Measurements from ENCODE around the gene SORD. TPM values are rescaled to one million over a fixed set of nuclear protein-coding genes. Genes with fewer than 3 reads are reported as not detected.
A peak's percentile ranks its signal among the peaks of the same experiment; 100 is the strongest.

SORD gene
- total and polyA plus RNA-seq, 9 of the 15 experiments (the other 6 are each of a cell fraction or from before 2014, with no cell fraction given): 5.9 to 79.2 (median 29.6) TPM

DNA sequence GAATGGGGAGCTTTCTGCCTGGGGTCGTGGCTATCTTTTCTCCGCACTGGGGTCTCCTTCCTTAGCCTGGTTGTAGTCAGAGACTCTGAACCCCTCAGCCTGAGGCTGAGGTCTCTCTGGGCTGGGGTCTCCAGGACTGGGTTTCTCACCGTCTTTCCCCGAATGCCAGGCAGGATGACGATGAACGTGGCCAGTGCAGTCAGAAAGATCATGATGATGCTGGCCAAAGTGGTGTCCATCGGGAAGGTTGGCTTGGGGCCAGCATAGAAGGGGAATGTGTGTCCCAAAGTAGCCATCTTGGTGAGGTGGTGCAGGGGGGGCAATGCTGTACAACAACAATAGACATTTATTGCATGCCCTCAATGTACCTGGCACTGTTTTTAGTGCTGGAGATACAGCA, 99.7 kb downstream of the SORD start:
- CTCF ChIA-PET (ENCODE audit: low intra/inter-chr PET ratio): no interaction called here
- BruUV-seq (replicated peaks): no TSS peak

DNA sequence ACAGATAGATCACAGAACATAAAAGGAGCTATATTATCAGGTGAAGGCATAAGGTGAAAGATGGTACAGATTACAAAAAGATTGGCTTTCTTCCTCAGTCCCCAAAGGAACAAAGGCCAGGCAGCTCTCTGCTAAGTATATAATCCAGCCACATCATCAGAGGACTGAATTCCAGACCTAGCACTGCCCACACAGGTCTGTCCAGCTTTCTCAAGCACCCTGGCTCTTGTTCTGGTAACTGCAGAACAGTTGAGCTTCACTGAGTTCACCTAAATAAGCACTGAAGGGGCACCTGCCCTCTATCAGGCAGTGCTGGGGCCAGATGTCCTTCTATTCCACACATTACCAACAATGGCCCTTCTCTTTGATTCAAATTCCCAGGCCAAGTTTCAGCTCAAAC, 100.4 kb downstream of the SORD start:
- Histone ChIP-seq H3K4me3 (no peak overlapping the region), H3K79me2 (ENCODE audit: control insufficient read depth, insufficient read depth, low read length) (no peaks in the 10 kb centered on the region), H3K9me3 (replicated peaks; ENCODE audit: control insufficient read depth, insufficient read depth, low read depth, low read length) (no peaks in the 10 kb centered on the region), H3K9ac (ENCODE audit: insufficient read depth in 1 of 2, low read depth in 2 of 2, low read length in 2 of 2) (no peak overlapping the region), H4K20me1 (replicated peaks; ENCODE audit: control insufficient read depth, insufficient read depth, low read length) (no peaks in the 10 kb centered on the region), H3K4me2 (ENCODE audit: insufficient read depth, low read length) (no peak overlapping the region), H3K27ac (ENCODE audit: extremely low read depth, low read depth, low read length) (no peak overlapping the region), H3K36me3 (ENCODE audit: control insufficient read depth, insufficient read depth, low read length) (no peaks in the 10 kb centered on the region), H3K27me3 (ENCODE audit: control insufficient read depth in 2 of 2, insufficient read depth in 2 of 2, low read length in 2 of 2) (peaks cover 10 to 41% of the 10 kb centered on the region in 2 experiments; a peak in 4 of 5 replicates), H3K4me1 (replicated peaks in 1 of 2; ENCODE audit: control insufficient read depth in 2 of 2, insufficient read depth in 2 of 2, low read length in 2 of 2) (no peaks in the 10 kb centered on the region; a peak in 2 of 5 replicates), H3K9me1 (ENCODE audit: control insufficient read depth, insufficient read depth, low read length) (no peaks in the 10 kb centered on the region), H2AFZ (ENCODE audit: low read depth, low read length) (no peak overlapping the region)
- in situ Hi-C loops (cut with MboI) (loop anchor here (25.0 kb wide), 1 partner anchor 161 kb away; the partner anchor contains the start of gene TERB2), intact Hi-C loops (cut with micrococcal nuclease) (no loop called here)
- no peak for DNase-seq (ENCODE audit: extremely low read depth in 1 of 4, low spot score in 3 of 4)
- no peak for FAIRE-seq
- no TSS peak for BruUV-seq (replicated peaks)
- CTCF ChIA-PET (ENCODE audit: low intra/inter-chr PET ratio): no interaction called here
- POLR2A ChIA-PET: no interaction called here
- TF ChIP-seq ZNF785 (CRISPR knock-in tag; IDR thresholded peaks at IDR 0.05) (no peak), ZNF23 (CRISPR knock-in tag; IDR thresholded peaks at IDR 0.05) (no peak), NCOA6 (IDR thresholded peaks at IDR 0.05) (no peak)
- ATAC-seq: no peak

More for the DNA sequence above, 99.7 kb downstream of the SORD start:
- Histone ChIP-seq H3K4me3 (no peak overlapping the region), H3K36me3 (ENCODE audit: control insufficient read depth, insufficient read depth, low read length) (no peaks in the 10 kb centered on the region), H3K27me3 (ENCODE audit: control insufficient read depth in 2 of 2, insufficient read depth in 2 of 2, low read length in 2 of 2) (peaks cover 7 to 35% of the 10 kb centered on the region in 2 experiments; a peak in 4 of 5 replicates), H3K27ac (ENCODE audit: extremely low read depth, low read depth, low read length) (no peak overlapping the region), H3K79me2 (ENCODE audit: control insufficient read depth, insufficient read depth, low read length) (no peaks in the 10 kb centered on the region), H3K4me2 (ENCODE audit: insufficient read depth, low read length) (no peak overlapping the region), H2AFZ (ENCODE audit: low read depth, low read length) (no peak overlapping the region), H3K9ac (ENCODE audit: insufficient read depth in 1 of 2, low read depth in 2 of 2, low read length in 2 of 2) (no peak overlapping the region), H4K20me1 (replicated peaks; ENCODE audit: control insufficient read depth, insufficient read depth, low read length) (no peaks in the 10 kb centered on the region), H3K4me1 (replicated peaks in 1 of 2; ENCODE audit: control insufficient read depth in 2 of 2, insufficient read depth in 2 of 2, low read length in 2 of 2) (peaks cover 0 to 3% of the 10 kb centered on the region in 2 experiments; a peak in 3 of 5 replicates), H3K9me3 (replicated peaks; ENCODE audit: control insufficient read depth, insufficient read depth, low read depth, low read length) (no peaks in the 10 kb centered on the region), H3K9me1 (ENCODE audit: control insufficient read depth, insufficient read depth, low read length) (no peaks in the 10 kb centered on the region)
- intact Hi-C loops (cut with micrococcal nuclease) (no loop called here), in situ Hi-C loops (cut with MboI) (loop anchor here (25.0 kb wide), 1 partner anchor 160 kb away; the partner anchor contains the start of gene TERB2)
- POLR2A ChIA-PET: interaction anchor here (0.7 to 1.1 kb wide), 4 partner anchors 9 to 38 kb away, joined by 3 to 5 read pairs (median 3); no protein-coding TSS in a partner anchor
- TF ChIP-seq NFIC (IDR thresholded peaks at IDR 0.05) (peak; percentile 57), GATAD2A (IDR thresholded peaks at IDR 0.05) (no peak), CBX3 (IDR thresholded peaks at IDR 0.05; ENCODE audit: borderline replicate concordance in 1 of 2, low read length in 2 of 2) (no peak)
- 0% methylated on average over 7 of the region's 7 CpGs for WGBS (ENCODE audit: insufficient coverage, low coverage, missing lambda C conversion rate)
- DNase-seq (ENCODE audit: extremely low read depth in 1 of 4, low spot score in 3 of 4): no peak
- FAIRE-seq: no peak
- ATAC-seq: no peak

All from K562 (cell line).